ENCODE results near the gene MAN2B1.
A peak's percentile ranks its signal among the peaks of the same experiment; 100 is the strongest.

Gene MAN2B1

GRCh38 chr19:12657966-12658365, 8.6 kb downstream of the MAN2B1 start:
- H3K4me3 ChIP-seq (replicated peaks in 1 of 2; ENCODE audit: low read depth in 2 of 2, low read length in 2 of 2): no peak overlapping the region
- TF ChIP-seq CTCF (IDR thresholded peaks at IDR 0.05; ENCODE audit: low read depth, low read length): no peak
- no peak for DNase-seq (ENCODE audit: low read depth in 2 of 2)

- TF ChIP-seq CTCF (IDR thresholded peaks at IDR 0.05; ENCODE audit: low read depth, low read length): no peak
- H3K4me3 ChIP-seq (replicated peaks in 1 of 2; ENCODE audit: low read depth in 2 of 2, low read length in 2 of 2): no peak overlapping the region
- no peak for DNase-seq (ENCODE audit: low read depth in 2 of 2)
Observed at GRCh38 chr19:12656899-12657571, 9.5 kb downstream of the MAN2B1 start.

- H3K4me3 ChIP-seq (replicated peaks in 1 of 2; ENCODE audit: low read depth in 2 of 2, low read length in 2 of 2): no peak overlapping the region
- no peak for DNase-seq (ENCODE audit: low read depth in 2 of 2)
- no peak for TF ChIP-seq CTCF (IDR thresholded peaks at IDR 0.05; ENCODE audit: low read depth, low read length)
Observed at GRCh38 chr19:12655546-12655945, 11.0 kb downstream of the MAN2B1 start.

GRCh38 chr19:12652219-12652618, 14.3 kb downstream of the MAN2B1 start:
- no peak for TF ChIP-seq CTCF (IDR thresholded peaks at IDR 0.05; ENCODE audit: low read depth, low read length)
- no peak for DNase-seq (ENCODE audit: low read depth in 2 of 2)
- no peak overlapping the region for H3K4me3 ChIP-seq (replicated peaks in 1 of 2; ENCODE audit: low read depth in 2 of 2, low read length in 2 of 2)

- H3K4me3 ChIP-seq (replicated peaks in 1 of 2; ENCODE audit: low read depth in 2 of 2, low read length in 2 of 2): no peak overlapping the region
- no peak for TF ChIP-seq CTCF (IDR thresholded peaks at IDR 0.05; ENCODE audit: low read depth, low read length)
- DNase-seq (ENCODE audit: low read depth in 2 of 2): no peak
Observed at GRCh38 chr19:12649941-12650340, 16.6 kb downstream of the MAN2B1 start.

GRCh38 chr19:12648088-12648487, 18.5 kb downstream of the MAN2B1 start:
- DNase-seq (ENCODE audit: low read depth in 2 of 2): no peak
- peak; percentile 30 for TF ChIP-seq CTCF (IDR thresholded peaks at IDR 0.05; ENCODE audit: low read depth, low read length)

More at GRCh38 chr19:12648088-12648487, 18.5 kb downstream of the MAN2B1 start:
- H3K4me3 ChIP-seq (replicated peaks in 1 of 2; ENCODE audit: low read depth in 2 of 2, low read length in 2 of 2): peak overlapping the region in 1 of 2 donors; percentile 32

Measured in cardiac fibroblast (primary cell).